Loucy (cell line): ENCODE measurements around the gene DOCK3.

Experiments
- CTCF ChIP-seq: fragments of 200-600 bp; sonication (generic); conservative IDR thresholded peaks from 2 replicates; pipeline ENCODE4 v1.5.1; 2014; ENCODE audit warnings: mild to moderate bottlenecking, antibody characterized with exemption, low read length
- EZH2phosphoT487 ChIP-seq: fragments of 200-600 bp; IDR thresholded peaks from 2 replicates; pipeline ENCODE4 v1.6.1; 2018; ENCODE audit warnings: antibody characterized with exemption, mild to moderate bottlenecking, moderate library complexity, borderline replicate concordance

- no peak for TF ChIP-seq CTCF
- no peak for TF ChIP-seq EZH2phosphoT487
Observed at GRCh38 chr3:51004235-51004634, 329.5 kb downstream of the DOCK3 start.
